OCI-LY3 (cell line): Measurements from ENCODE around the gene SUSD4.

ENCODE experiments used
- H2AFZ ChIP-seq: fragments of 200-600, 300-600 bp; shearing (Covaris generic); 2 replicates; pipeline ENCODE4 v1.6.0; 2014; ENCODE audit warnings: antibody characterized with exemption, low read depth, low read length
- H3K27ac ChIP-seq: fragments of 200-600, 300-600 bp; sonication (generic); 2 replicates; pipeline ENCODE4 v1.5.1; 2014; ENCODE audit warnings: mild to moderate bottlenecking, low read length, moderate library complexity, mixed read lengths
- H3K27me3 ChIP-seq: fragments of 200-600, 300-600 bp; sonication (generic); 2 replicates; pipeline ENCODE4 v1.6.1; 2014; ENCODE audit warnings: low read depth, low read length, mixed read lengths
- H3K36me3 ChIP-seq: fragments of 200-600, 300-600 bp; sonication (generic); replicated peaks from 2 replicates; pipeline ENCODE3; 2014; ENCODE audit warnings: low read depth, low read length, mixed read lengths
- H3K4me1 ChIP-seq: fragments of 300-600, 200-600 bp; sonication (generic); 2 replicates; pipeline ENCODE4 v1.6.1; 2014; ENCODE audit warnings: low read length, mixed read lengths
- H3K4me2 ChIP-seq: fragments of 200-600, 300-600 bp; sonication (generic); 2 replicates; pipeline ENCODE4 v1.6.1; 2014; ENCODE audit warnings: low read length, mixed read lengths
- H3K4me3 ChIP-seq: fragments of 300-600, 200-600 bp; sonication (generic); 2 replicates; pipeline ENCODE4 v1.5.1; 2014; ENCODE audit warnings: antibody characterized with exemption, mild to moderate bottlenecking, low read length, moderate library complexity
- H3K79me2 ChIP-seq: fragments of 300-600, 200-600 bp; shearing (Covaris generic); 2 replicates; pipeline ENCODE4 v1.6.1; 2014; ENCODE audit warnings: mild to moderate bottlenecking, low read length, mixed read lengths
- H3K9ac ChIP-seq: fragments of 300-600, 200-600 bp; shearing (Covaris generic); 2 replicates; pipeline ENCODE4 v1.6.0; 2014; ENCODE audit warnings: mild to moderate bottlenecking, low read length, moderate library complexity
- H3K9me3 ChIP-seq: fragments of 200-600, 300-600 bp; shearing (Covaris generic); 2 replicates; pipeline ENCODE4 v1.6.1; 2014; ENCODE audit warnings: low read length, mixed read lengths; ENCODE audit not compliant: insufficient read depth
- H4K20me1 ChIP-seq: fragments of 200-600, 300-600 bp; sonication (generic); 2 replicates; pipeline ENCODE4 v1.6.1; 2016; ENCODE audit warnings: low read length, mixed read lengths; ENCODE audit not compliant: insufficient read depth
- EZH2phosphoT487 ChIP-seq: fragments of 200-600 bp; shearing (Covaris generic); IDR thresholded peaks from 2 replicates; pipeline ENCODE4 v1.6.1; 2018; ENCODE audit warnings: antibody characterized with exemption, mixed run types, low read depth
- TF ChIP-seq, protein P1 (sequence below): fragments of 200-600, 300-600 bp; sonication (generic); IDR thresholded peaks from 2 replicates; pipeline ENCODE4 v1.5.1; 2014; ENCODE audit warnings: antibody characterized with exemption, low read length, low read depth

Gene SUSD4

GRCh38 chr1:223229756-223230155, 134.2 kb downstream of the SUSD4 start:
- Histone ChIP-seq H3K4me2 (no peak overlapping the region), H3K79me2 (no peaks in the 10 kb centered on the region), H3K36me3 (no peaks in the 10 kb centered on the region), H3K4me1 (no peaks in the 10 kb centered on the region), H3K27me3 (peaks cover 37% of the 10 kb centered on the region), H3K27ac (no peak overlapping the region), H3K4me3 (no peak overlapping the region), H4K20me1 (no peaks in the 10 kb centered on the region), H3K9me3 (no peaks in the 10 kb centered on the region), H2AFZ (no peak overlapping the region), H3K9ac (no peak overlapping the region)
- TF ChIP-seq, protein P1, sequence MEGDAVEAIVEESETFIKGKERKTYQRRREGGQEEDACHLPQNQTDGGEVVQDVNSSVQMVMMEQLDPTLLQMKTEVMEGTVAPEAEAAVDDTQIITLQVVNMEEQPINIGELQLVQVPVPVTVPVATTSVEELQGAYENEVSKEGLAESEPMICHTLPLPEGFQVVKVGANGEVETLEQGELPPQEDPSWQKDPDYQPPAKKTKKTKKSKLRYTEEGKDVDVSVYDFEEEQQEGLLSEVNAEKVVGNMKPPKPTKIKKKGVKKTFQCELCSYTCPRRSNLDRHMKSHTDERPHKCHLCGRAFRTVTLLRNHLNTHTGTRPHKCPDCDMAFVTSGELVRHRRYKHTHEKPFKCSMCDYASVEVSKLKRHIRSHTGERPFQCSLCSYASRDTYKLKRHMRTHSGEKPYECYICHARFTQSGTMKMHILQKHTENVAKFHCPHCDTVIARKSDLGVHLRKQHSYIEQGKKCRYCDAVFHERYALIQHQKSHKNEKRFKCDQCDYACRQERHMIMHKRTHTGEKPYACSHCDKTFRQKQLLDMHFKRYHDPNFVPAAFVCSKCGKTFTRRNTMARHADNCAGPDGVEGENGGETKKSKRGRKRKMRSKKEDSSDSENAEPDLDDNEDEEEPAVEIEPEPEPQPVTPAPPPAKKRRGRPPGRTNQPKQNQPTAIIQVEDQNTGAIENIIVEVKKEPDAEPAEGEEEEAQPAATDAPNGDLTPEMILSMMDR = no peak
- no peak for TF ChIP-seq EZH2phosphoT487

GRCh38 chr1:223228931-223229528, 134.9 kb downstream of the SUSD4 start:
- Histone ChIP-seq H3K4me3 (no peak overlapping the region), H3K36me3 (no peaks in the 10 kb centered on the region), H2AFZ (no peak overlapping the region), H3K9me3 (no peaks in the 10 kb centered on the region), H3K79me2 (no peaks in the 10 kb centered on the region), H3K27me3 (peaks cover 30% of the 10 kb centered on the region), H3K9ac (no peak overlapping the region), H3K4me2 (no peak overlapping the region), H4K20me1 (no peaks in the 10 kb centered on the region), H3K27ac (no peak overlapping the region), H3K4me1 (no peaks in the 10 kb centered on the region)
- TF ChIP-seq, protein P1 = no peak
- no peak for TF ChIP-seq EZH2phosphoT487

GRCh38 chr1:223228201-223228600, 135.8 kb downstream of the SUSD4 start:
- H3K4me3 ChIP-seq = no peak overlapping the region
- H4K20me1 ChIP-seq = no peaks in the 10 kb centered on the region
- no peaks in the 10 kb centered on the region for H3K9me3 ChIP-seq
- peaks cover 23% of the 10 kb centered on the region for H3K27me3 ChIP-seq
- TF ChIP-seq, protein P1 = no peak
- no peak for TF ChIP-seq EZH2phosphoT487
- H2AFZ ChIP-seq = no peak overlapping the region
- no peak overlapping the region for H3K27ac ChIP-seq
- no peak overlapping the region for H3K4me2 ChIP-seq
- H3K36me3 ChIP-seq = no peaks in the 10 kb centered on the region
- no peaks in the 10 kb centered on the region for H3K79me2 ChIP-seq
- no peak overlapping the region for H3K9ac ChIP-seq
- no peaks in the 10 kb centered on the region for H3K4me1 ChIP-seq

DNA sequence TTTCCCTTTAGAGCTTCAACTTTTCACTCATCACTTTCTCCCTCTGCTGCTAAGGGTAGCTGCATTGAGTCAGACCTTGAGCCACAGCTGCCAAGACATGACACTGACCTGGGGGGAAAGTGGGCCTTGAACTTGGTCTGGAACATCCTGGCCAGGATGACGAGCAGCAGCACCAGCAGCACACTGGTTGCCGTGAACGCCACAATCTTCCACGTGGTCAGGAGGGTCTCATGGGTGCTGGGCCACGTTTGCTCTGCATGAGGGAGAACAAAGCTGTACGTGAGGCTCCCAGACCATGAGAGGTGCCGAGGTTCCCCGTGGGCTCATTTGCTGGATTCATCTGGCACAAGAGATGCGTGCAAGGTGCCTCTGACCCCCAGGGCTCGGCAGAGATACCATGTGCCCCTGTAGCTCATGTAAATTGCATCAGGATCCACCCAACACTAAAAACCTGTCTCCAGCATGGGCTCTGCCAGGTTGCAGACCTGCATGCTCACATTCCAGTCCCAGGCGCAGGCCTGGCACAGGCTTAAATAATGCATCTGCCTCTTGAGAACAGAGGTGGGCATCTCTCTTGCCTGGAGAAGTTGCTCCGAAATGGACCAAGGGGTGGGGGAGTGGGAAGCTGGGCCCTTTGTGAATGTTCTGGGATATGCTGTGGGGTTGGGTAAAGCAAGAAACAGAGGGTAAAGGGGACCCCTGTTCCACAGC, 136.3 kb downstream of the SUSD4 start:
- H3K36me3 ChIP-seq = no peaks in the 10 kb centered on the region
- no peaks in the 10 kb centered on the region for H3K9me3 ChIP-seq
- H3K79me2 ChIP-seq = no peaks in the 10 kb centered on the region
- H3K4me1 ChIP-seq = no peaks in the 10 kb centered on the region
- no peak overlapping the region for H2AFZ ChIP-seq
- TF ChIP-seq EZH2phosphoT487 = no peak
- TF ChIP-seq, protein P1 = no peak
- no peak overlapping the region for H3K4me3 ChIP-seq
- peaks cover 20% of the 10 kb centered on the region for H3K27me3 ChIP-seq
- no peak overlapping the region for H3K4me2 ChIP-seq
- no peaks in the 10 kb centered on the region for H4K20me1 ChIP-seq
- H3K9ac ChIP-seq = no peak overlapping the region
- no peak overlapping the region for H3K27ac ChIP-seq
